ENCODE measurements around the gene PLA2G6.

The PLA2G6 gene

GRCh38 chr22:38065539-38065938, 116.1 kb downstream of the PLA2G6 start:
- H3K27ac Mint-ChIP-seq, result no peak overlapping the region
- H3K4me1 Mint-ChIP-seq, result no peaks in the 10 kb centered on the region
- DNase-seq (no peak), ATAC-seq (no peak)
- H3K27me3 Mint-ChIP-seq, result no peaks in the 10 kb centered on the region
- no peak overlapping the region for H3K4me3 Mint-ChIP-seq
- H3K9me3 Mint-ChIP-seq, result no peaks in the 10 kb centered on the region

- H3K4me1 Mint-ChIP-seq, result peaks cover 7% of the 10 kb centered on the region
- ATAC-seq (no peak), DNase-seq (no peak)
- H3K27me3 Mint-ChIP-seq, result no peaks in the 10 kb centered on the region
- H3K27ac Mint-ChIP-seq, result no peak overlapping the region
- no peak overlapping the region for H3K4me3 Mint-ChIP-seq
- no peaks in the 10 kb centered on the region for H3K9me3 Mint-ChIP-seq
Observed at GRCh38 chr22:38062791-38063190, 118.8 kb downstream of the PLA2G6 start.

Data from stimulated activated naive CD8-positive, alpha-beta T cell treated with anti-CD3 and anti-CD28 coated beads, Interleukin-15, amount 100 ng/mL, for 72 hours (primary cell).